SIG-M5 treated with dmso at 0.1 percent for 504 hours (cell line): ENCODE measurements around the gene WDR45B.
"Not testable (repeated sequence)": the region's sequence is repeated elsewhere in the genome, so short reads cannot be mapped to it uniquely, and the experiment has no call there.

ENCODE experiments used
- DNase-seq: peaks from one replicate; lab custom pipeline; 2025; ENCODE audit not compliant: unreplicated experiment; lab: John Stamatoyannopoulos, UW

WDR45B gene

DNA sequence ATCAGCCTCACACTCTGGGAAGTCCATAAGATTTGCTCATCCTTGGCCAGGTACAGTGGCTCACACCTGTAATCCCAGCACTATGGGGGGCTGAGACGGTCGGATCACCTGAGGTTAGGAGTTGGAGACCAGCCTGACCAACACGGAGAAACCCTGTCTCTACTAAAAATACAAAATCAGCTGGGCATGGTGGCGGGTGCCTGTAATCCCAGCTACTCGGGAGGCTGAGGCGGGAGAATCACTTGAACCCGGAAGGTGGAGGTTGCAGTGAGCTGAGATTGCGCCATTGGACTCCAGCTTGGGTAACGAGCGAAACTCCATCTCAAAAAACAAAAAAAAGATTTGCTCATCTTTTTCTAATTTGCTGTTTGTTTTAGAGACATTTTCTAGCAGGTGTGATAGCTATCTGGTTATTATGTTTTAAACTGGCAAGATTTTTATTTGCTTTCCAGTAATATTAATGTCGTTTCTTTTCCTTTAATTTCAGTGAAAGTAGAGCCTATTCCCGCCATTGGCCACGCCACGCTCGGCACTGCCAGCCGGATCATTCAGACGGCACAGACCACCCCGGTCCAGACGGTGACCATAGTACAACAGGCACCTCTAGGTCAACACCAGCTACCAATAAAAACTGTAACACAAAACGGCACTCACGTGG, 61.5 kb downstream of the WDR45B start:
- DNase-seq = no peak

DNA sequence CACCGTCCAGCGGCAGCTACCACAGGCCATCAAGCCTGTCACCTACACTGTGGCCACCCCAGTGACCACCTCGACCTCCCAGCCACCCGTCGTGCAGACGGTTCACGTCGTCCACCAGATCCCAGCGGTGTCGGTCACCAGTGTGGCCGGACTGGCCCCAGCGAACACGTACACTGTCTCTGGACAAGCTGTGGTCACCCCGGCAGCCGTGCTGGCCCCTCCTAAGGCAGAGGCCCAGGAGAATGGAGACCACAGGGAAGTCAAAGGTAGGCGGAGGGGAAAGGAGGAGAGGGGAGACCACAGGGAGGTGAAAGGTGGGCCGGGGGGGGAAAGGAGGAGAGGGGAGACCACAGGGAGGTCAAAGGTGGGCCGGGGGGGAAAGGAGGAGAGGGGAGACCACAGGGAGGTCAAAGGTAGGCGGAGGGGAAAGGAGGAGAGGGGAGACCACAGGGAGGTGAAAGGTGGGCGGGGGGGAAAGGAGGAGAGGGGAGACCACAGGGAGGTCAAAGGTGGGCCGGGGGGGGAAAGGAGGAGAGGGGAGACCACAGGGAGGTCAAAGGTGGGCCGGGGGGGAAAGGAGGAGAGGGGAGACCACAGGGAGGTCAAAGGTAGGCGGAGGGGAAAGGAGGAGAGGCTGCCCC, 62.2 kb downstream of the WDR45B start:
- DNase-seq = not testable (repeated sequence)

DNA sequence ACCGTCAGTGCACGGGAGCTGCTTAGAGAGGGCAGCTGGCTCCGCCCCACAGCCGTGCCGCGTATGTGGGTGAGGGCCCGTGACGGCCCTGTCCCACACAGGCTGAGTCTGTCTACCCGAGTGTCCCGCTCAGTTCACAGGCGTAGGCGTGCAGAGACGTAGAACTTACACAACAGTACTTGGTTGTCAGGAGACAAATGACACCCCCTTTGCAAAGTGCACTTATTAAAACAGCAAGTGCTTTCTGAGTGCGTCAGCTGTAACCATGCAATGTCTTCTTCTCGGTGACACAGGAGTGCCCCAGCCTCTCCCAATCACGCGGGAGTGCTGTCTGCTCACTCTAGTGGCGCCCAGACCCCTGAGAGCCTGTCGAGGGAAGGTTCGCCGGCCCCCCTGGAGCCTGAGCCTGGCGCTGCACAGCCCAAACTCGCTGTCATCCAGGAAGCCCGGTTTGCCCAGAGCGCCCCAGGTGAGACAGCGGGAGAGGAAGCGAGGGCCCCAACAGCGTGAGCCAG, 64.5 kb downstream of the WDR45B start:
- no peak for DNase-seq

DNA sequence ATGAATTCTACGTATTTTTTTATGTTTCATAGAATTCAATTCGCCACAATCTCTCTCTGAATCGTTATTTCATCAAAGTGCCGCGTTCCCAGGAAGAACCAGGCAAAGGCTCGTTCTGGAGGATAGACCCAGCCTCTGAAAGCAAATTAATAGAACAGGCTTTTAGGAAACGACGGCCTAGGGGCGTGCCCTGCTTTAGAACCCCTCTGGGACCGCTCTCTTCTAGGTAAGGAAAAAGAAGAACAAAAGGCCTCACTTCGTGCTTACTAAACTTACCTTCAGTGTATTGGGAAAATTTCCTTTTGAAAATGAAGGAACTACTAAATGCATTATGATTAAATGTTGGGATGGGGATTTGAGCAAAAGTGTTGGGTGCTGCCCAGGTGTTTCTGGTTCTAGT, 65.5 kb downstream of the WDR45B start:
- DNase-seq = no peak

DNA sequence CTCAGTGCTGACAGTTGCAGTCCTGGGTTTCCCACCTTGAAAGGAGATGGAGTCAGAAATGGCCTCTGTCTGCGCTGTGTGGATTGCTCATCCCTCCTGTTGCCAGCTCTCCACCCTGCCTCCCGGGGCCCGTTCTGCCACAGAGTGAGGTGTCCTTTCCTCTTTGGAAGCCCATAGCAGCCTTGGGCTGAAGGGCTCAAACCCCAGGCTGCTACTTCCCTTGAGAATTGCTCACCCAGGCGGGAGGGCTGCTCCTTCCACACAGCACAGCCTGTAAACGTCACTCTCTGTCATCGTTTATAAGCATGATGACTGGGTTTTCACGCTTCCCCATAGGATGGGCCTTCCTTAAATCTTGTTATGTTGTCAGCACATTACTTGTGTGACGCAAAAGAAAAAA, 66.0 kb downstream of the WDR45B start:
- DNase-seq = no peak

DNA sequence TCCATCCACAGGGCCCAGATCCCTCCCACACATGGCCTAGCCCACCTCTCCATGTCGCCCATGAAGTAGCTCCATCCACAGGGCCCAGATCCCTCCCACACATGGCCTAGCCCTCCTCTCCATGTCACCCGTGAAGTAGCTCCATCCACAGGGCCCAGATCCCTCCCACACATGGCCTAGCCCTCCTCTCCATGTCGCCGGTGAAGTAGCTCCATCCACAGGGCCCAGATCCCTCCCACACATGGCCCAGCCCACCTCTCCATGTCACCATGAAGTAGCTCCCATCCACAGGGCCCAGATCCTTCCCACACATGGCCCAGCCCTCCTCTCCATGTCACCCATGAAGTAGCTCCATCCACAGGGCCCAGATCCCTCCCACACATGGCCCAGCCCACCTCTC, 68.3 kb downstream of the WDR45B start:
- not testable (repeated sequence) for DNase-seq

DNA sequence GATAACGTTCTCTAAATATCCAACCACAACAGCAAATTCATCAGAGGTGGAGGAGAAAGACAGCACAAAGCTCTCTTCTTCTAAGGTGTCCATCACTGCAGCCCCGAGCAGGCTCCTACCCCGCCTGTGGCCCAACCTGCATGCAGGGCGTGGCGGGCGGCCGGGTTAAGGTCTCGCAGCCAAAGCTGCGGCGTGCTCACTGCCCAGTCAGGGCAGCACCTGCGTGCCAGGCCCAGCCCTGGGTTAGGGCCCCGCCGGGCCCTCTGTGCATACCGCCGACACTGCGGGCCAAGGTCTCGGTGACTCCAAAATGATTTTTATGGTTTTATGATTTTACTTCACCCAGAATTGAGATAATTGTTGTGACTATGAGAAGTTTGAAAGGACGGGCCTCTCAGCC, 70.9 kb downstream of the WDR45B start:
- no peak for DNase-seq

DNA sequence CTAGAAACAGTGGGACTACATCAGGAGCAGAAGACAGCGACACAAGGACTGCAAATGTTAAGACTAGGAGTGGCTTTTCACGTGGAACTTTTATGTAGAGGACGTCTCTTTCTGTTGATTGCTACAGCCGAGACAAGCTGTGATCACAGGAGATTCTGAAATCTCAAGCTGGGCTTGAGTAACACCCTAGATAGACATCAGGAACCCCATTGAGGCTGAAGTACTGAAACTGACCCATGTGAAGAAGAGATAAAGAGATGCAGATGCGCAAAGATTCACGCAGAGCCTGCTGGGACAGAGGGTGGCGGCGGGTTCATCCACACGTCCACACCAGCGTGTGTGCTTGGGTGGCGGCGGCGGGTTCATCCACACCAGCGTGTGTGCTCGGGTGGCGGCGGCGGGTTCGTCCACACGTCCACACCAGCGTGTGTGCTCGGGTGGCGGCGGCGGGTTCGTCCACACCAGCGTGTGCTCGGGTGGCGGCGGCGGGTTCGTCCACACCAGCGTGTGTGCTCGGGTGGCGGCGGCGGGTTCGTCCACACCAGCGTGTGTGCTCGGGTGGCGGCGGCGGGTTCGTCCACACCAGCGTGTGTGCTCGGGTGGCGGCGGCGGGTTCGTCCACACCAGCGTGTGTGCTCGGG, 72.5 kb downstream of the WDR45B start:
- not testable (repeated sequence) for DNase-seq

DNA sequence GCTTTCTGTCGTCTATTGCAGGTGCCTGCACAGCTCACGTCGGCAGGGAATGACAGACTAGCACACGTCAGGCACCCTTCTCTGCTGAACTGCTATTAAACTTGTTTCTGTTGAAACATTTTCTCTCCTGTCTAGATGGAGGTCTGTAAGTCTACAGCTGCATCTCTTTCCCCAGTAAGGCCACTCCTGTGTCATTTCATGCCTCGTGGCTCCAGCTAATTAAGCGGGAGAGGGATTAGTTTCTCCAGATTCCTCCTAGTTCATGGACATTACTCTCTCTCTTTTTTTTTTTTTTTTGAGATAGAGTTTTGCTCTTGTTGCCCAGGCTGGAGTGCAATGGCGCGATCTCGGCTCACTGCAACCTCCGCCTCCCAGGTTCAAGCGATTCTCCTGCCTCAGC, 74.2 kb downstream of the WDR45B start:
- no peak for DNase-seq

DNA sequence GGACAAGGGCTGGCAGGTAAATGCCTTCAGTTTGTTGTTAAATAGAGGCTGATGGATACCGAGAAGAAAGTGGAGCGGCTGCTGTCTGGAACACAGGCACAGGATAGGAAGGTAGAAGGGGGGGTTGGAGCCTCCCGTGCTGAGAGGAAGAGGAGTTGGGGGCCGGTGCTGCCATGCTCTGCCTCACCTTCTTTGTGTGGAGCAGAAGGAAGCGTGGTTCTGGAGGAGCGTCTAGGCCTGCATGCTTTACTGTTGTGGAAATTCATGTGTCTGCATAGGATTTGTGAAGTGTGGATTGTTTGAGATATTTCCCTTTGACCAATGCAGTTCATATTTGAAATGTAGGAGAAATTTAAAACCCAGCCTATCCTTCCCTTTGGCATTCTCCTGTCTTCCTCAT, 76.4 kb downstream of the WDR45B start:
- no peak for DNase-seq

DNA sequence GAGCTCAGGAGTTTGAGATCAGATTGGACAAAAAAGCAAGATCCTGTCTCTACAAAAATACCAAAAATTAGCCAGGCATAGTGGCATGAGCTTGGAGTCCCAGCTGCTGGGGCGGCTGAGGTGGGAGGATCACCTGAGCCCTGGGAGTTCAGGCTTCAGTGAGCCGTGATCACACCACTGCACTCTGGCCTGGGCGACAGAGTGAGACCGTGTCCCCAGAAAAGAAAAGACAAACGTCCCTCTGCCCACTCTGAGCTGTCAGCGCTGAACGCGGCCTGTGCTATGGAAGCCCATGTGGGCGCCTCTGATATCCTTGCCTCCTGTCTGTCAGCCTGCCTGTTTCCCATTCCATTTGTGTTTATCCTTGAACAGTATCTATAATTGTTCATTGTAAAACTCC, 78.0 kb downstream of the WDR45B start:
- no peak for DNase-seq

DNA sequence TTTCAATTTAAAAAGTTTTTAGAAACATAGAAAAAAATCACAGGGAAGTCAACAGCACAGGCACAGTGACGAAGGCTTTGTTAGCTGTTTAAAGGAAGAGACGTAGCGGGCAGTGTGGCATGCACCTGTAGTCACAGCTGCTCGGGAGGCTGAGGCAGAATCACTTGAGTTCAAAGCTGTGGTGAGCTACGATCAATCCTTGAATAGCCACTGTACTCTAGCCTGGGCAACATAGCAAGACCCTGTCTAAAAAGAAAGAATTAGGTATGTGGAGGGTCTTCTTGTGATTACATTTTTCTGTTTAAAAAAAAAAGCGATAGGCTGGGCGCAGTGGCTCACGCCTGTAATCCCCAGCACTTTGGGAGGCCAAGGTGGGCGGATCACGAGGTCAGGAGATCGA, 78.6 kb downstream of the WDR45B start:
- no peak for DNase-seq

DNA sequence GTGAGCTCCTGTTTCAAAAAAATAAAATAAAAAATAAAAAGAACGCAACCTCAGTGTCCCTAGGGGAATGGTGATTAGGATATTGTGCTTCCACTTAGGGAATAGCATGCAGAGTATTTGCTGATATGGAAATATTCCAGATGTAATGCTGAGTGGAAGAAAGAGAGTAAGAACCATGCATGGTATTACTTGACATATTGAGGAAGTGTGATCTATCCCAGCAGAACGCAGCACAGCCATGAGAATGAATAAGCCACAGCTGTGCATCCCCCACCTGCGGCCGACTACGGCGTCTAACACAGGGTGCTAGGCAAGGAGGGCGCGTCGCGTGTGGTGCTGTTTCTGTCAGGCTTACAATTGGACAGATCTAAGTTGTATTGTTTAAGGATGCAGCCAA, 79.2 kb downstream of the WDR45B start:
- DNase-seq = no peak

DNA sequence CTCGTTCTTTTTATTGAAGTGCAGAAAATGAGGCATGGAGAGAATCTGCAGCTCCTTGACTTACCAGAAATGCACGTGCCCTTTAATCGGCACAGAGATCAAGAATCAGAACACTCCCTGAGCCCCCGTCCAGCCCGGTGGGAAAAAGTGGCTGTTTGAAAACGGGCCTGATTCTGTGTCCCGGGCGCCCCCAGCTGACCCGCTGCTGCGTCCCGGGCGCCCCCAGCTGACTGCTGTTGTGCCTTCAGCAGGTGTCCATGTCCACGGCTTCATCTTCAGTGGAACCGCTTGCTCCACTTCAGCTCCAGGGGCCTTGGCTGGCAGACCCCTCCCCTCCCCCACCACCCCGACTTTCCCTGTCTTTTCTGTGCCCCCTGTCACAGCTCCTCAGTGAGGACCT, 81.0 kb downstream of the WDR45B start:
- no peak for DNase-seq

DNA sequence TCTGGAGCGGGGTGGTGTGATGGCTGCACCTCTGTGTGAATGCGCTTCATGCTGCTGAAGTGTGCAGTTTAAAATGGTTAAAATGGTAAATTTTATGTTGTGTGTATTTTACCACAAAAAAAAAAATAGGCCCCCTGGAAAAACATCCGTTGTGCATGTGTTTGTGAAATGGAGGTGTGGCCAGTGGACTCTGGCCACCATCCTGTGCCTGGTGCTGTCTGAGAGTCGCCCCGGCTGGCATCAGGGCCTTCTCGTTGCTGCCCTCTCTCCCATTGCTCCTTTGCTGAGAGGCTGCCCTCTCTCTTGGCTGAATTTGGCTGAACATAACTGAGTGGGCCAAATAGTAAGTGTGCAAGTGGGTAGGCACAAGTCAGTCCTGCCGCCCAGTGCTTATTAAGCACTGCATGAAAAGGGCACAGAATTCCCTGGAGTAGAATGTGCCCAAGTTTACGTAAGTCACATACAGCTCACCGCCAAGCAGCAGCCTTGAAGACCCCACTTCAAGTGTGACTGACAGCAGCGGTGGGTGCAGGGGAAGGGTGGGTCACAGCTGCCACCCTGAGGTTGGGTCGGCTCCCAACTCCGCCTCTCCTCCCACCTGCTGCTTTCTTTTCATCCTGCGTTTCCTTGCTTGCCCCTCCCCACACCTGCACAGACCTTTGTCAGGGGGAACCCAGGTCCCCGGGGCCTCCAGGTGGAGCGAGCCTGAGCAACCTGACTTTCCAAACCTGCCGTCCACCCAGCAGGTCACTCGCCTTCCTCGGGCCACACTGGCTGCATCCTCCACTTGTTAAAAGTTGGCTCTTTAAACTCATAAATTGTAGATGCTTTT, 81.9 kb downstream of the WDR45B start:
- no peak for DNase-seq

DNA sequence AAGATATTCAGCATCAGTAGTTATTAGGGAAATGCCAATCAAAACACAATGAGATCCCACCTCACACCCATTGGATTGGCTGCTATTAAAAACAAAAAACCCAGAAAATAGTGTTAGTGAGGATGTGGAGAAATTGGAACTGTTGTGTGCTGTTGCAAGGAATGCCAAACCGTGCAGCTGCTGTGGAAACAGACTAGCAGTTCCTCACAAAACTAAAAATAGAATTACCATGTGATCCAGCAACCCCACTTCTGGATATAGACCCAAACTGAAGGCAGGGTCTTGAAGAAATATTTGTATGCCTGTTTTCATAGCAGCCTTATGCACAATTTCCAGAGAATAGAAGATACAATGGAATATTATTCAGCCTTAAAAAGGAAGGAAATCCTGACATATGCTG, 82.7 kb downstream of the WDR45B start:
- DNase-seq = no peak
